Stomach (tissue), 9 donors: ENCODE measurements around the gene POLD4. TPM values are rescaled to one million over a fixed set of nuclear protein-coding genes. Genes with fewer than 3 reads are reported as not detected.
"Not testable (repeated sequence)": the region's sequence is repeated elsewhere in the genome, so short reads cannot be mapped to it uniquely, and the experiment has no call there.

Source experiments
- DNase-seq, 2 donors: peaks; one replicate each; pipeline versions ENCODE4 v3.0.0 to v3.0.0-alpha.2; 2013 to 2019
- H3K27ac ChIP-seq, 5 donors: fragments of 200-600 bp in 4 of 5; sonication (generic) in 4 of 5; one replicate each; pipeline ENCODE4 v1.5.1; 2013 to 2019; ENCODE audit warnings: mild to moderate bottlenecking in 1 of 5, moderate library complexity in 1 of 5
- H3K27me3 ChIP-seq, 3 donors: fragments of 200-600 bp; sonication (generic); one replicate each; pipeline ENCODE4 v1.5.1; 2017 to 2019; ENCODE audit warnings: mixed run types in 1 of 3
- H3K36me3 ChIP-seq, 4 donors: fragments of 200-600 bp; sonication (generic); 1 replicate in 3 of 4; 2 replicates in 1 of 4; pipeline ENCODE4 v1.5.1; 2016 to 2019
- H3K4me1 ChIP-seq, 4 donors: fragments of 200-600 bp; sonication (generic); one replicate each; pipeline ENCODE4 v1.5.1; 2016 to 2019
- H3K4me3 ChIP-seq, 4 donors: fragments of 200-600 bp; sonication (generic) in 3 of 4; one replicate each; pipeline ENCODE4 v1.5.1; 2016 to 2019; ENCODE audit warnings: mild to moderate bottlenecking in 1 of 4
- H3K9me3 ChIP-seq, 4 donors: fragments of 200-600 bp; sonication (generic); one replicate each; pipeline ENCODE4 v1.5.1; 2016 to 2019
- CTCF ChIP-seq, 7 experiments: fragments of 450-650 bp in 4 of 7; fragments of 200-600 bp in 3 of 7; sonication (generic) in 3 of 7; IDR thresholded peaks; one replicate each; pipeline ENCODE4 v1.5.1; 2016 to 2019; ENCODE audit warnings: antibody characterized with exemption in 7 of 7, control low read depth in 2 of 7, mild to moderate bottlenecking in 1 of 7
- EP300 ChIP-seq: sonication (generic); formaldehyde crosslinking; IDR thresholded peaks from one replicate; pipeline ENCODE4 v1.6.1; 2017; ENCODE audit warnings: antibody characterized with exemption
- POLR2A ChIP-seq, 4 donors: fragments of 450-650 bp; IDR thresholded peaks; one replicate each; pipeline ENCODE4 v1.6.1; 2016; ENCODE audit warnings: antibody characterized with exemption in 4 of 4, control low read depth in 2 of 4, mild to moderate bottlenecking in 1 of 4, moderate library complexity in 1 of 4
- POLR2AphosphoS5 ChIP-seq, 3 donors: sonication (generic); formaldehyde crosslinking; IDR thresholded peaks; one replicate each; pipeline ENCODE4 v1.6.1; 2016; ENCODE audit warnings: antibody characterized with exemption in 3 of 3
- WGBS, 5 donors: extraction: QIAGEN DNeasy Blood & Tissue Kit in 3 of 5; methylation state at CpG; one replicate each; pipeline versions ENCODE4 v1.1.5 to v1.1.7; 2013 to 2018; 5-methylcytosine and 5-hydroxymethylcytosine counted together
- intact Hi-C: fragments of 100-400 bp; cut with DNase I; formaldehyde crosslinking; loops from one replicate; pipeline ENCODE4 v1.15.1; 2023; ENCODE audit warnings: low total_unique reads
- polyA plus RNA-seq, 3 donors: library from polyadenylated mRNA; stranded (reverse); fragments of 200-250 nt; gene quantifications; one replicate each; pipeline ENCODE4 v1.2.3, GENCODE V29; 2013
- total RNA-seq, 5 donors: library from RNA; depleted of rRNA; stranded (reverse); fragments of >200 nt; gene quantifications; one replicate each; pipeline versions ENCODE4 v1.1.0 to v1.2.3, GENCODE V29; 2014 to 2016
- donor health status: healthy with polysubstance abuse.
- donor health status: Bipolar disorder and iron deficiency.
- donor health status: healthy.

POLD4 gene
- total and polyA plus RNA-seq, 8 donors = 13.8 to 316 (median 109) TPM

DNA sequence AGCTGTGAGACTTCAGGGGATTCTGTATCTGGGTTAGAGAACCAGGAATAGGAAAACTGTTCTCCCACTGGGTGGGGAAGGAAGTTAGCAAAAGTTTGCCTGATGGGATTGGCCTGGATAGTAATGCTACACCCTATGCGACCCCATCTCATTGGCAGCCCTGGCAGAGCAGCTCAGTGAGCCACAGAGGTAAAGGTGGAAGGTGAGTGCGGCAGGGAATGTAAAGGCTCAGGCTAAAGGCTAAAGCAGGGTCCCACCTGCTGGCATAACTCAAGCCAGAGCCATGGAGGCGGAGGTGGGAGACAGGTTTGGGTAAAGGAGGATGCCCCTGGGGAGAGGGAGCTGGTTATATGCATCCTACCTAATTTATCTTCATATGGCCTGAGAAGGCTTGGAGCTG is 31.3 kb downstream of the POLD4 start:
- no peak overlapping the region for H3K4me3 ChIP-seq
- no peaks in the 10 kb centered on the region for H3K27me3 ChIP-seq
- intact Hi-C loops = no loop called here
- 86 to 97% (median 94%) methylated on average over 3 of the region's 3 CpGs for WGBS, 5 donors
- peaks cover 0 to 15% (median 3%) of the 10 kb centered on the region in 4 donors for H3K36me3 ChIP-seq
- H3K9me3 ChIP-seq = no peaks in the 10 kb centered on the region
- no peak overlapping the region for H3K27ac ChIP-seq
- peaks cover 11 to 35% (median 21%) of the 10 kb centered on the region in 4 donors for H3K4me1 ChIP-seq
- TF ChIP-seq EP300 (no peak), CTCF (IDR thresholded peaks at IDR 0.05) (no peak), POLR2AphosphoS5 (IDR thresholded peaks at IDR 0.05) (no peak), POLR2A (IDR thresholded peaks at IDR 0.05) (no peak)
- DNase-seq = no peak

DNA sequence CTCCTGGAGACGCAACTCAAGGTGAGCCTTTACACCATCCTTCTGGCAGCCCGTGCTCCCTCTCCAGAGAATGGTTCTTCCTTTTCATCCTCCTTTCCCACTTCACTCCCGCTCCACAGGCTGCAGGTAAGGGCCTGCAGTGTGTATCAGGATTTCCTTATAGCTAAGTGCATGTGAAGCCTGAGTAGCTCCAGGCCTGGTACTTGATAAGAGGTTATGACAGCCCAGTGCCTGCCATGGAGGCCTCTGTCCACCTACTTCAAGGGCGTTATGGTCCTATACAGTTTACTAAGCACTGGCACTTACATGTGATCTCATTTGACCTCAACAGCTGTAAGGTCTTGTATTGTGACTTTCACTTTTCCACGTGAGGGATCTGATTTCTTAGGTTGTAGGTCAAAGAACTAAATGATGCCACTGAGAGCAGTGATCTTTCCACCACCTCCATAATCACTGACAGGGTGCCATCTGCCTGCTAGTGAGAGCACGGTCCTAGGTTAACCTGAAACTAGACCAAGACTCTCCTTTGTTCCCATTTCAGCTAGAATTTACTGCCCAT is 32.0 kb downstream of the POLD4 start:
- Histone ChIP-seq H3K4me3 (no peak overlapping the region), H3K27ac (no peak overlapping the region), H3K9me3 (no peaks in the 10 kb centered on the region), H3K36me3 (peaks cover 0 to 15% (median 3%) of the 10 kb centered on the region in 4 donors), H3K27me3 (no peaks in the 10 kb centered on the region), H3K4me1 (peaks cover 11 to 38% (median 26%) of the 10 kb centered on the region in 4 donors)
- intact Hi-C loops = no loop called here
- WGBS, 5 donors = 73 to 77% (median 74%) methylated on average over 6 of the region's 6 CpGs
- TF ChIP-seq POLR2A (IDR thresholded peaks at IDR 0.05) (no peak), CTCF (IDR thresholded peaks at IDR 0.05) (no peak), EP300 (no peak), POLR2AphosphoS5 (IDR thresholded peaks at IDR 0.05) (no peak)
- no peak for DNase-seq

DNA sequence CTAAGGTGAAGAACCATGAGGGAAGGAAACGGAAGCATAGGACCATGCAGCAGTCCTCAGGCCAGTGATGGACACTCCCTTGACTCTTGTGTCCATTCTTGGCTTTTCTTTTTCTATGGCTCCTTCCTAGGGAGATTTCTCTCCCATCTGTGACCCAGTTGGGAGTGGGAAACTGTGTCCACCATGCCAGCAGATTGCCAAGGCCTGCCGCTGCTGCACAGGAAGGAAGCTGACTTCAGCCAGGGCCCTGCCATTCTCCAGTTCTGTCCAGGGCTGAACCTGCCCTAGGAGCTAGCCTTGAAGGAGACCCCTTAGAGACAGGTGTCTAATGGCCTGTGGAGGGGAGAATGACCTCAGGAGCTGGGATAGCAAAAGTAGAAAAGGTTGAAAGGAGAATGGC is 32.7 kb downstream of the POLD4 start:
- peaks cover 0 to 13% (median 3%) of the 10 kb centered on the region in 4 donors for H3K36me3 ChIP-seq
- intact Hi-C loops = no loop called here
- WGBS, 5 donors = 88 to 97% (median 95%) methylated on average over 2 of the region's 2 CpGs
- H3K27me3 ChIP-seq = no peaks in the 10 kb centered on the region
- DNase-seq = no peak
- no peak overlapping the region for H3K27ac ChIP-seq
- no peak overlapping the region for H3K4me3 ChIP-seq
- TF ChIP-seq POLR2AphosphoS5 (IDR thresholded peaks at IDR 0.05) (no peak), POLR2A (IDR thresholded peaks at IDR 0.05) (no peak)
- peaks cover 11 to 41% (median 28%) of the 10 kb centered on the region in 4 donors for H3K4me1 ChIP-seq
- H3K9me3 ChIP-seq = no peaks in the 10 kb centered on the region

- no peaks in the 10 kb centered on the region for H3K9me3 ChIP-seq
- H3K36me3 ChIP-seq = peaks cover 0 to 10% (median 3%) of the 10 kb centered on the region in 4 donors
- H3K4me1 ChIP-seq = peaks cover 11 to 41% (median 28%) of the 10 kb centered on the region in 4 donors
- no peaks in the 10 kb centered on the region for H3K27me3 ChIP-seq
- 69 to 84% (median 80%) methylated on average over 3 of the region's 3 CpGs for WGBS, 5 donors
- no peak for TF ChIP-seq CTCF (IDR thresholded peaks at IDR 0.05)
- no peak overlapping the region for H3K4me3 ChIP-seq
- no peak overlapping the region for H3K27ac ChIP-seq
- DNase-seq = no peak
- intact Hi-C loops = no loop called here
These were observed 33.3 kb downstream of the POLD4 start for GRCh38 chr11:67320011-67320410.

GRCh38 chr11:67318876-67319275 is 34.5 kb downstream of the POLD4 start:
- H3K27me3 ChIP-seq, intact Hi-C loops, H3K9me3 ChIP-seq, DNase-seq, H3K27ac ChIP-seq, H3K36me3 ChIP-seq: not testable (repeated sequence)
- Histone ChIP-seq H3K4me1 (peaks cover 11 to 41% (median 31%) of the 10 kb centered on the region in 4 donors), H3K4me3 (peak overlapping the region in 3 of 4 donors; percentile 89 to 97 (median 93))
- WGBS, 5 donors = 87 to 91% (median 89%) methylated on average over 12 of the region's 12 CpGs
